Fibroblast of mammary gland (primary cell): ENCODE results near the gene CCDC12.

Experiments
- DNase-seq: peaks from one replicate; pipeline ENCODE4 v3.0.0-alpha.2; 2010; ENCODE audit warnings: low read depth
- H3K4me3 ChIP-seq: 2 replicates; pipeline ENCODE4 v1.5.1; 2011; ENCODE audit warnings: low read depth, mild to moderate bottlenecking, low read length, moderate library complexity; ENCODE audit not compliant: control insufficient read depth
- CTCF ChIP-seq: conservative IDR thresholded peaks from 2 replicates; pipeline ENCODE4 v1.5.1; 2011; ENCODE audit warnings: low read depth, low read length, inconsistent platforms; ENCODE audit not compliant: control insufficient read depth, insufficient read depth

The CCDC12 gene

GRCh38 chr3:46926871-46927717 lies 49.5 kb downstream of the CCDC12 start:
- DNase-seq = no peak
- TF ChIP-seq CTCF = no peak

GRCh38 chr3:46926447-46926846 lies 50.1 kb downstream of the CCDC12 start:
- no peak overlapping the region for H3K4me3 ChIP-seq
- DNase-seq = no peak
- no peak for TF ChIP-seq CTCF

More at GRCh38 chr3:46926871-46927717, 49.5 kb downstream of the CCDC12 start:
- no peak overlapping the region for H3K4me3 ChIP-seq

- DNase-seq = peak; percentile 71
These were observed 50.5 kb downstream of the CCDC12 start for GRCh38 chr3:46926039-46926438.

GRCh38 chr3:46925585-46925934 lies 51.0 kb downstream of the CCDC12 start:
- no peak overlapping the region for H3K4me3 ChIP-seq
- no peak for TF ChIP-seq CTCF
- DNase-seq = no peak

More at GRCh38 chr3:46926039-46926438, 50.5 kb downstream of the CCDC12 start:
- H3K4me3 ChIP-seq = no peak overlapping the region
- no peak for TF ChIP-seq CTCF

- TF ChIP-seq CTCF = no peak
- no peak overlapping the region for H3K4me3 ChIP-seq
- DNase-seq = no peak
These were observed 51.5 kb downstream of the CCDC12 start for GRCh38 chr3:46924921-46925584.

GRCh38 chr3:46923559-46924350 lies 52.8 kb downstream of the CCDC12 start:
- peak; percentile 54 for TF ChIP-seq CTCF
- H3K4me3 ChIP-seq = no peak overlapping the region
- DNase-seq = peak; percentile 30
